HepG2 (cell line): Measurements from ENCODE around the gene PPP1CA. TPM values are rescaled to one million over a fixed set of nuclear protein-coding genes. Genes with fewer than 3 reads are reported as not detected.

ENCODE experiments used
- BRF2 ChIP-seq: sonication (generic); formaldehyde crosslinking; IDR thresholded peaks from 2 replicates; pipeline ENCODE4 v1.8.1; 2022; ENCODE audit warnings: mild to moderate bottlenecking, missing genetic modification reagents
- CC2D1A ChIP-seq: sonication (generic); formaldehyde crosslinking; IDR thresholded peaks from 2 replicates; pipeline ENCODE4 v1.8.1; 2023; ENCODE audit warnings: mild to moderate bottlenecking, missing genetic modification reagents
- FOXO4 ChIP-seq: sonication (generic); formaldehyde crosslinking; conservative IDR thresholded peaks from 2 replicates; pipeline ENCODE4 v1.8.1; 2023; ENCODE audit warnings: missing genetic modification reagents
- HDAC6 ChIP-seq: fragments of 200-600 bp; sonication (generic); IDR thresholded peaks from 2 replicates; pipeline ENCODE4 v1.7.0; 2017; ENCODE audit warnings: mild to moderate bottlenecking, antibody characterized with exemption, low read length, low read depth
- HOXA5 ChIP-seq: sonication (generic); formaldehyde crosslinking; IDR thresholded peaks from 2 replicates; pipeline ENCODE4 v1.4.0; 2020; ENCODE audit warnings: missing genetic modification reagents
- IRF9 ChIP-seq: sonication (generic); formaldehyde crosslinking; IDR thresholded peaks from 2 replicates; pipeline ENCODE4 v1.8.0; 2022; ENCODE audit warnings: missing genetic modification reagents, mild to moderate bottlenecking, borderline replicate concordance
- LCORL ChIP-seq, 2 experiments: fragments of 450-650 bp in 1 of 2; sonication (generic) in 1 of 2; formaldehyde crosslinking in 1 of 2; IDR thresholded peaks; 2 replicates each; pipeline versions ENCODE4 v1.5.0 to v1.6.1; 2017 to 2020; ENCODE audit warnings: antibody characterized with exemption in 1 of 2, missing genetic modification reagents in 1 of 2
- NKX3-1 ChIP-seq: sonication (generic); formaldehyde crosslinking; IDR thresholded peaks from 2 replicates; pipeline ENCODE4 v1.5.0; 2020; ENCODE audit warnings: missing genetic modification reagents
- PATZ1 ChIP-seq: sonication (generic); formaldehyde crosslinking; IDR thresholded peaks from 2 replicates; pipeline ENCODE4 v1.4.0; 2020; ENCODE audit warnings: missing genetic modification reagents
- SP4 ChIP-seq: sonication (generic); formaldehyde crosslinking; IDR thresholded peaks from 2 replicates; pipeline ENCODE4 v1.8.1; 2023; ENCODE audit warnings: mild to moderate bottlenecking, missing genetic modification reagents
- TFDP1 ChIP-seq: IDR thresholded peaks from 2 replicates; pipeline ENCODE4 v1.6.1; 2016; ENCODE audit warnings: missing compliant biosample characterization, missing genetic modification reagents, borderline replicate concordance
- THYN1 ChIP-seq: sonication (generic); formaldehyde crosslinking; IDR thresholded peaks from 2 replicates; pipeline ENCODE4 v1.8.1; 2023; ENCODE audit warnings: low read depth, mild to moderate bottlenecking, moderate library complexity, missing genetic modification reagents, borderline replicate concordance
- YY1 ChIP-seq: IDR thresholded peaks from 2 replicates; pipeline ENCODE4 v1.6.1; 2011; ENCODE audit warnings: low read length, low read depth, moderate library complexity, mild to moderate bottlenecking; ENCODE audit not compliant: insufficient read depth, insufficient replicate concordance
- ZBTB38 ChIP-seq: sonication (generic); formaldehyde crosslinking; IDR thresholded peaks from 2 replicates; pipeline ENCODE4 v1.5.1; 2020; ENCODE audit warnings: mild to moderate bottlenecking, missing genetic modification reagents
- ZNF224 ChIP-seq: sonication (generic); formaldehyde crosslinking; IDR thresholded peaks from 2 replicates; pipeline ENCODE4 v1.5.0; 2020; ENCODE audit warnings: mild to moderate bottlenecking, missing genetic modification reagents
- ZNF232 ChIP-seq: sonication (generic); formaldehyde crosslinking; IDR thresholded peaks from 2 replicates; pipeline ENCODE4 v1.4.0; 2020; ENCODE audit warnings: missing genetic modification reagents, borderline replicate concordance
- ZNF446 ChIP-seq: sonication (generic); formaldehyde crosslinking; IDR thresholded peaks from 2 replicates; pipeline ENCODE4 v1.5.0; 2020; ENCODE audit warnings: mild to moderate bottlenecking, missing genetic modification reagents
- ZNF644 ChIP-seq: IDR thresholded peaks from 2 replicates; pipeline ENCODE4 v1.6.1; 2016; ENCODE audit warnings: low read depth
- ZNF879 ChIP-seq: sonication (generic); formaldehyde crosslinking; IDR thresholded peaks from 2 replicates; pipeline ENCODE4 v1.8.1; 2023; ENCODE audit warnings: missing genetic modification reagents
- ZUFSP ChIP-seq: sonication (generic); formaldehyde crosslinking; IDR thresholded peaks from 2 replicates; pipeline ENCODE4 v1.9.0; 2021; ENCODE audit warnings: missing genetic modification reagents, mild to moderate bottlenecking, borderline replicate concordance
- polyA plus RNA-seq, 8 experiments: library from polyadenylated mRNA; depleted of rRNA in 3 of 8; stranded (reverse) in 7 of 8; unstranded in 1 of 8; fragments of >200 nt; fragmentation: Illumina TruSeq in 4 of 8; extraction: Trizol in 4 of 8; gene quantifications; 2 replicates each; pipeline versions ENCODE4 v1.2.1 to v1.2.3, GENCODE V29; 2011 to 2016; ENCODE audit warnings: low read depth in 4 of 8, missing spikeins in 1 of 8, mixed read lengths in 1 of 8; ENCODE audit not compliant: insufficient read depth in 1 of 8
- total RNA-seq, 5 experiments: library from RNA; depleted of rRNA; stranded (reverse); fragments of >200 nt; fragmentation: Illumina TruSeq; extraction: Trizol; gene quantifications; 2 replicates each; pipeline ENCODE4 v1.2.3, GENCODE V29; 2016; ENCODE audit warnings: low read depth in 1 of 5

Gene PPP1CA
- total and polyA plus RNA-seq, 2 of the 13 experiments (the other 11 are each of a cell fraction or from before 2014, with no cell fraction given) = 149 to 170 TPM

- no peak for TF ChIP-seq HDAC6
- no peak for TF ChIP-seq IRF9 (CRISPR knock-in tag)
- no peak for TF ChIP-seq ZNF224 (CRISPR knock-in tag)
- no peak for TF ChIP-seq ZNF879 (CRISPR knock-in tag)
- no peak for TF ChIP-seq NKX3-1
- peak; percentile 84 for TF ChIP-seq SP4 (CRISPR knock-in tag)
- TF ChIP-seq ZNF446 (CRISPR knock-in tag) = no peak
- TF ChIP-seq ZNF232 = no peak
- TF ChIP-seq CC2D1A (CRISPR knock-in tag) = no peak
- TF ChIP-seq YY1 = no peak
- 0 out of 2 replicates have a peak, but pooled peaks have one; percentile 11 for TF ChIP-seq LCORL (IDR thresholded peaks at IDR 0.05)
- peak; percentile 65; the same call in 1 of the 2 replicates for TF ChIP-seq LCORL (CRISPR knock-in tag; IDR thresholded peaks at IDR 0.05)
- no peak for TF ChIP-seq THYN1
- TF ChIP-seq PATZ1 (CRISPR knock-in tag) = peak; percentile 88
- no peak for TF ChIP-seq FOXO4 (CRISPR knock-in tag)
- no peak for TF ChIP-seq TFDP1 (CRISPR knock-in tag)
- no peak for TF ChIP-seq BRF2 (CRISPR knock-in tag)
- no peak for TF ChIP-seq ZBTB38 (CRISPR knock-in tag)
- TF ChIP-seq HOXA5 (CRISPR knock-in tag) = no peak; the same call in 1 of the 2 replicates
- no peak for TF ChIP-seq ZUFSP
- no peak for TF ChIP-seq ZNF644
Observed at GRCh38 chr11:67353317-67354074, 48.2 kb downstream of the PPP1CA start, which contains the start of gene POLD4 (continued).
